Ovary (tissue), 3 donors: Measurements from ENCODE around the gene ROBO1.

Experiments
- EP300 ChIP-seq: sonication (generic); formaldehyde crosslinking; IDR thresholded peaks from one replicate; pipeline ENCODE4 v1.6.1; 2017; ENCODE audit warnings: antibody characterized with exemption
- POLR2A ChIP-seq: fragments of 450-650 bp; IDR thresholded peaks from one replicate; pipeline ENCODE4 v1.6.1; 2017; ENCODE audit warnings: antibody characterized with exemption, mild to moderate bottlenecking, moderate library complexity
- TF ChIP-seq, protein P1 (sequence below), 3 donors: fragments of 450-650 bp in 2 of 3; fragments of 200-600 bp in 1 of 3; IDR thresholded peaks; one replicate each; pipeline versions ENCODE4 v1.5.1 to v1.8.0; 2016 to 2022; ENCODE audit warnings: antibody characterized with exemption in 3 of 3, mild to moderate bottlenecking in 1 of 3
- donor health status: DM: no; HTN: no; CAD: no.

DNA sequence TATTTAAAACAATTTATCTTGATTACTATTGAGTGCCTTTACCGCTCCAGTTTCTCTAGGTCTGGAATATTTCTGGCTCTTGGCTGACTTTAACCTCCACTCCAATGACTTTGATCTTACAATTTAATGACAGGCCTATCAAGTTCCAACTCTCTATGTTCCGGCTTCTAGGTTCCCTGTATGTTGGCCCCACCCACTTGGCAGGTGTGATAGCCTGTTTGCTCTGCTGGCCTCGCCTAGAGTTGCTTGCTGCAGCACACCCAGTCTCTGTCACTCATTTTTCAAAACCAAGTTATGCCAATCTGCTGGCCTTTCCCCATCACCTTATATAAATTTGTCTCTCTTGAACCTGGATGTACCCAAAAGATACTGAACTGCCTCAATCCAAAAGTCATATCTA is 428.0 kb downstream of the ROBO1 start:
- TF ChIP-seq, protein P1, sequence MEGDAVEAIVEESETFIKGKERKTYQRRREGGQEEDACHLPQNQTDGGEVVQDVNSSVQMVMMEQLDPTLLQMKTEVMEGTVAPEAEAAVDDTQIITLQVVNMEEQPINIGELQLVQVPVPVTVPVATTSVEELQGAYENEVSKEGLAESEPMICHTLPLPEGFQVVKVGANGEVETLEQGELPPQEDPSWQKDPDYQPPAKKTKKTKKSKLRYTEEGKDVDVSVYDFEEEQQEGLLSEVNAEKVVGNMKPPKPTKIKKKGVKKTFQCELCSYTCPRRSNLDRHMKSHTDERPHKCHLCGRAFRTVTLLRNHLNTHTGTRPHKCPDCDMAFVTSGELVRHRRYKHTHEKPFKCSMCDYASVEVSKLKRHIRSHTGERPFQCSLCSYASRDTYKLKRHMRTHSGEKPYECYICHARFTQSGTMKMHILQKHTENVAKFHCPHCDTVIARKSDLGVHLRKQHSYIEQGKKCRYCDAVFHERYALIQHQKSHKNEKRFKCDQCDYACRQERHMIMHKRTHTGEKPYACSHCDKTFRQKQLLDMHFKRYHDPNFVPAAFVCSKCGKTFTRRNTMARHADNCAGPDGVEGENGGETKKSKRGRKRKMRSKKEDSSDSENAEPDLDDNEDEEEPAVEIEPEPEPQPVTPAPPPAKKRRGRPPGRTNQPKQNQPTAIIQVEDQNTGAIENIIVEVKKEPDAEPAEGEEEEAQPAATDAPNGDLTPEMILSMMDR (IDR thresholded peaks at IDR 0.05): no peak
- no peak for TF ChIP-seq POLR2A
- TF ChIP-seq EP300: no peak
